HEK293 (cell line): Measurements from ENCODE around the gene HADHA.

ENCODE experiments used
- CTCF ChIA-PET: fragments of 350-600 bp; formaldehyde crosslinking; extraction: SDS; loops from one replicate; lab custom pipeline; 2021; ENCODE audit warnings: antibody characterized with exemption; lab: Yijun Ruan, JAX
- POLR2A ChIA-PET: fragments of 300-600 bp; formaldehyde crosslinking; extraction: SDS; loops from one replicate; lab custom pipeline; 2020; ENCODE audit warnings: antibody characterized with exemption, inconsistent platforms; lab: Yijun Ruan, JAX
- H3K27ac ChIP-seq: fragments of 200-500 bp; sonication (Bioruptor generic); 2 replicates; pipeline ENCODE4 v1.5.1; 2014; ENCODE audit warnings: low read depth, low read length, control low read depth, inconsistent platforms; ENCODE audit errors: extremely low read depth
- H3K36me3 ChIP-seq, 2 experiments: fragments of 200-500 bp in 1 of 2; sonication (Bioruptor generic) in 1 of 2; 1 replicate in 1 of 2; 2 replicates in 1 of 2; pipeline ENCODE4 v1.5.1; 2014 to 2017; ENCODE audit warnings: inconsistent platforms in 2 of 2, low read length in 2 of 2; ENCODE audit not compliant: control insufficient read depth in 2 of 2, insufficient read depth in 1 of 2
- H3K4me1 ChIP-seq: fragments of 200-500 bp; sonication (Bioruptor generic); 2 replicates; pipeline ENCODE4 v1.5.1; 2014; ENCODE audit warnings: mild to moderate bottlenecking, low read length, inconsistent platforms; ENCODE audit not compliant: control insufficient read depth, insufficient read depth
- H3K4me3 ChIP-seq: 2 replicates; pipeline ENCODE4 v1.5.1; 2011; ENCODE audit warnings: low read depth, mild to moderate bottlenecking, control low read depth, low read length, moderate library complexity
- H3K9me3 ChIP-seq: fragments of 200-500 bp; sonication (Bioruptor generic); 2 replicates; pipeline ENCODE4 v1.5.1; 2014; ENCODE audit warnings: low read depth, low read length, inconsistent platforms; ENCODE audit not compliant: control insufficient read depth, insufficient read depth
- BCL11B ChIP-seq: fragments of 450-650 bp; formaldehyde crosslinking; IDR thresholded peaks from 2 replicates; pipeline ENCODE4 v1.5.1; 2016; ENCODE audit warnings: low read depth, missing biosample characterization, missing genetic modification characterization
- HIC1 ChIP-seq: fragments of 450-650 bp; formaldehyde crosslinking; IDR thresholded peaks from 2 replicates; pipeline ENCODE4 v1.5.1; 2016; ENCODE audit warnings: missing biosample characterization, missing genetic modification characterization
- HOXC10 ChIP-seq: sonication (generic); formaldehyde crosslinking; IDR thresholded peaks from 2 replicates; pipeline ENCODE4 v1.8.1; 2023; ENCODE audit warnings: mild to moderate bottlenecking, missing genetic modification reagents
- INSM2 ChIP-seq: fragments of 450-650 bp; formaldehyde crosslinking; IDR thresholded peaks from 2 replicates; pipeline ENCODE4 v1.5.1; 2016; ENCODE audit warnings: missing biosample characterization, missing genetic modification characterization
- OSR2 ChIP-seq: fragments of 450-650 bp; formaldehyde crosslinking; IDR thresholded peaks from 2 replicates; pipeline ENCODE4 v1.5.1; 2016; ENCODE audit warnings: missing biosample characterization, missing genetic modification characterization
- PRDM10 ChIP-seq: fragments of 450-650 bp; formaldehyde crosslinking; IDR thresholded peaks from 2 replicates; pipeline ENCODE4 v1.5.1; 2016; ENCODE audit warnings: missing biosample characterization, missing genetic modification characterization
- PRDM2 ChIP-seq: fragments of 450-650 bp; formaldehyde crosslinking; IDR thresholded peaks from 2 replicates; pipeline ENCODE4 v1.5.1; 2016; ENCODE audit warnings: missing biosample characterization, missing genetic modification characterization, borderline replicate concordance
- SCRT2 ChIP-seq: fragments of 450-650 bp; formaldehyde crosslinking; IDR thresholded peaks from 2 replicates; pipeline ENCODE4 v1.5.1; 2016; ENCODE audit warnings: missing biosample characterization, missing genetic modification characterization
- ZBTB21 ChIP-seq: fragments of 450-650 bp; formaldehyde crosslinking; IDR thresholded peaks from 2 replicates; pipeline ENCODE4 v1.5.1; 2017; ENCODE audit warnings: missing biosample characterization, missing genetic modification characterization
- ZFHX2 ChIP-seq: fragments of 450-650 bp; formaldehyde crosslinking; conservative IDR thresholded peaks from 2 replicates; pipeline ENCODE4 v1.5.1; 2016; ENCODE audit warnings: missing biosample characterization, missing genetic modification characterization
- ZNF133 ChIP-seq: fragments of 450-650 bp; formaldehyde crosslinking; IDR thresholded peaks from 2 replicates; pipeline ENCODE4 v1.5.1; 2016; ENCODE audit warnings: missing biosample characterization, missing genetic modification characterization
- ZNF146 ChIP-seq: fragments of 450-650 bp; formaldehyde crosslinking; IDR thresholded peaks from 2 replicates; pipeline ENCODE4 v1.5.1; 2016; ENCODE audit warnings: missing biosample characterization, missing genetic modification characterization
- ZNF157 ChIP-seq: fragments of 450-650 bp; formaldehyde crosslinking; IDR thresholded peaks from 2 replicates; pipeline ENCODE4 v1.5.1; 2016; ENCODE audit warnings: missing biosample characterization, missing genetic modification characterization
- ZNF18 ChIP-seq: fragments of 450-650 bp; formaldehyde crosslinking; IDR thresholded peaks from 2 replicates; pipeline ENCODE4 v1.5.1; 2016; ENCODE audit warnings: missing biosample characterization, missing genetic modification characterization
- ZNF211 ChIP-seq: fragments of 450-650 bp; formaldehyde crosslinking; IDR thresholded peaks from 2 replicates; pipeline ENCODE4 v1.5.1; 2016; ENCODE audit warnings: low read depth, missing biosample characterization, missing genetic modification characterization
- ZNF341 ChIP-seq: fragments of 450-650 bp; formaldehyde crosslinking; IDR thresholded peaks from 2 replicates; pipeline ENCODE4; 2016; ENCODE audit warnings: low read depth, missing biosample characterization, missing genetic modification characterization
- ZNF416 ChIP-seq: fragments of 450-650 bp; formaldehyde crosslinking; IDR thresholded peaks from 2 replicates; pipeline ENCODE4 v1.5.1; 2016; ENCODE audit warnings: missing biosample characterization, missing genetic modification characterization
- ZNF426 ChIP-seq: fragments of 450-650 bp; formaldehyde crosslinking; IDR thresholded peaks from 2 replicates; pipeline ENCODE4 v1.5.1; 2017; ENCODE audit warnings: missing biosample characterization, missing genetic modification characterization, mild to moderate bottlenecking, inconsistent platforms, moderate library complexity
- ZNF433 ChIP-seq: fragments of 450-650 bp; formaldehyde crosslinking; IDR thresholded peaks from 2 replicates; pipeline ENCODE4 v1.5.1; 2016; ENCODE audit warnings: missing biosample characterization, missing genetic modification characterization, low read depth
- ZNF558 ChIP-seq: fragments of 450-650 bp; formaldehyde crosslinking; IDR thresholded peaks from 2 replicates; pipeline ENCODE4 v1.5.1; 2016; ENCODE audit warnings: missing biosample characterization, missing genetic modification characterization
- ZNF585B ChIP-seq: fragments of 450-650 bp; formaldehyde crosslinking; IDR thresholded peaks from 2 replicates; pipeline ENCODE4 v1.5.1; 2016; ENCODE audit warnings: missing biosample characterization, missing genetic modification characterization
- ZNF658 ChIP-seq: fragments of 450-650 bp; formaldehyde crosslinking; IDR thresholded peaks from 2 replicates; pipeline ENCODE4; 2016; ENCODE audit warnings: missing biosample characterization, missing genetic modification characterization
- ZNF664 ChIP-seq: fragments of 450-650 bp; formaldehyde crosslinking; IDR thresholded peaks from 2 replicates; pipeline ENCODE4 v1.5.1; 2016; ENCODE audit warnings: missing biosample characterization, missing genetic modification characterization

Gene HADHA

GRCh38 chr2:26141145-26141769 lies 103.2 kb downstream of the HADHA start:
- Histone ChIP-seq H3K36me3 (peaks cover 0 to 4% of the 10 kb centered on the region in 2 experiments; a peak in 2 of 3 replicates), H3K27ac (no peak overlapping the region), H3K4me3 (no peak overlapping the region), H3K4me1 (peaks cover 9% of the 10 kb centered on the region), H3K9me3 (no peaks in the 10 kb centered on the region)
- ChIA-PET CTCF (interaction anchor here (0.5 to 3.5 kb wide), 5 partner anchors 17 to 287 kb away, joined by 3 to 16 read pairs (median 3); no protein-coding TSS in a partner anchor), POLR2A (interaction anchor here (1.2 kb wide), 1 partner anchor 53 kb away, joined by 4 read pairs; no protein-coding TSS in a partner anchor)
- TF ChIP-seq ZNF585B (tag by site-specific recombination) (no peak), OSR2 (no peak), PRDM2 (no peak), ZNF426 (tag by site-specific recombination) (no peak), ZNF664 (no peak), SCRT2 (tag by site-specific recombination) (peak; percentile 76), HIC1 (tag by site-specific recombination) (no peak), BCL11B (tag by site-specific recombination) (no peak), ZNF133 (no peak), ZNF157 (tag by site-specific recombination) (no peak), ZNF341 (0 out of 2 replicates have a peak, but pooled peaks have one; percentile 22), ZBTB21 (tag by site-specific recombination) (no peak), ZNF658 (tag by site-specific recombination) (no peak), ZNF558 (tag by site-specific recombination) (no peak), INSM2 (tag by site-specific recombination) (no peak), HOXC10 (CRISPR knock-in tag) (no peak), ZNF18 (tag by site-specific recombination) (no peak), ZNF416 (tag by site-specific recombination) (no peak), ZNF433 (tag by site-specific recombination) (no peak), ZNF211 (no peak), ZNF146 (tag by site-specific recombination) (no peak), ZFHX2 (tag by site-specific recombination) (no peak), PRDM10 (peak; percentile 95)
